ENCODE measurements around the gene CLEC1A. TPM values are rescaled to one million over a fixed set of nuclear protein-coding genes. Genes with fewer than 3 reads are reported as not detected.

Gene CLEC1A
- total RNA-seq (2014; rRNA removed; shearing (Covaris generic)), result not detected in 2 replicates
- not detected in 2 replicates for polyA plus RNA-seq (2016; fragmentation: Nextera tagmentation; extraction: Ambion mirVana)

- Histone ChIP-seq H3K4me2 (ENCODE audit: unreplicated experiment) (no peak within 1 kb of the TSS), H3K4me3 (no peak within 1 kb of the TSS), H3K9me2 (ENCODE audit: insufficient read depth) (no peaks in the 10 kb centered on the region), H3K79me2 (ENCODE audit: insufficient read depth) (no peaks in the 10 kb centered on the region), H3K9ac (no peak within 1 kb of the TSS), H3F3A (ENCODE audit: insufficient read depth) (peaks cover 19% of the 10 kb centered on the region), H3K27ac (no peak within 1 kb of the TSS), H3K4me1 (ENCODE audit: insufficient read depth) (peaks cover 15% of the 10 kb centered on the region), H3K36me3 (ENCODE audit: low read depth) (no peaks in the 10 kb centered on the region), H3K9me3 (ENCODE audit: low read depth) (no peaks in the 10 kb centered on the region), H4K20me1 (ENCODE audit: insufficient read depth) (no peaks in the 10 kb centered on the region), H3K27me3 (replicated peaks; ENCODE audit: insufficient read depth) (no peaks in the 10 kb centered on the region), H2AFZ (peak within 1 kb of the TSS; percentile 26; the same call in 1 of the 2 replicates)
- in situ Hi-C loops (cut with MboI), result no loop called here
- TF ChIP-seq EZH2phosphoT487 (IDR thresholded peaks at IDR 0.05; ENCODE audit: insufficient read depth, low read depth), result no peak
- no peak for TF ChIP-seq EZH2 (IDR thresholded peaks at IDR 0.05; ENCODE audit: insufficient read depth, poor library complexity, severe bottlenecking)
- no peak for DNase-seq
- WGBS, 2 experiments (ENCODE audit: low coverage in 1 of 2, low lambda C conversion rate in 2 of 2, missing lambda C conversion rate in 2 of 2), result 61 to 65% methylated on average over 10 of the region's 10 CpGs
These were observed at the start of gene CLEC1A for GRCh38 chr12:10098791-10099190. Gene CLEC1A (minus strand): TSS chr12:10098985. CDS start chr12:10098922, 63 bp downstream.

DNA sequence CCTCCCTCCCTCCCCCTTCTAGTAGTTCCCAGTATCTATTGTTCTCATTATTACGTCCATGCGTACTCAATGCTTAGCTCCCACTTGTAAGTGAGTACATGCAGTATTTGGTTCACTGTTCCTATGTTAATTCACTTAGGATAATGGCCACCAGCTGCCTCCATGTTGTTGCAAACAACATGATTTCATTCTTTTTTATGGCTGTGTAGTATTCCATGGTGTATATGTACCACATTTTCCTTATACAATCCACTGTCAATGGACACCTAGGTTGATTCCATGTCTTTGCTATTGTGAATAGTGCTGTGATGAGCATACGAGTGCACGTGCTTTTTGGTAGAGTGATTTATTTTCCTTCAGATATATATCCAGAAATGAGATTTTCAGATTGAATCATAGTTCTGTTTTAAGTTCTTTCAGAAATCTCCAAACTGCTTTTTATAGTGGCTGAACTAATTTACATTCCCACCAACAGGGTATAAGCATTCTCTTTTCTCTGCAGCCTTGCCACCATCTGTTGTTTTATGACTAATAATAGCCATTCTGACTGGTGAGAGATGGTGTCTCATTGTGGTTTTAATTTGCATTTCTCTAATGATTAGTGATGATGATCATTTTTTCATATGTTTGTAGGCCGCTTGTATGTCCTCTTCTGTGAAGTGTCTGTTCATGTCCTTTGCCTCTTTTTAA lies 49.1 kb upstream of the CLEC1A start:
- H3K79me2 ChIP-seq (ENCODE audit: insufficient read depth), result no peaks in the 10 kb centered on the region
- no peak overlapping the region for H3K27ac ChIP-seq
- H3K9me3 ChIP-seq (ENCODE audit: low read depth), result no peaks in the 10 kb centered on the region
- H2AFZ ChIP-seq, result no peak overlapping the region
- no peak overlapping the region for H3K4me3 ChIP-seq
- no peak overlapping the region for H3K9ac ChIP-seq
- no peaks in the 10 kb centered on the region for H3K36me3 ChIP-seq (ENCODE audit: low read depth)
- WGBS, 2 experiments (ENCODE audit: low coverage in 1 of 2, low lambda C conversion rate in 2 of 2, missing lambda C conversion rate in 2 of 2), result 68 to 70% methylated on average over 5 of the region's 5 CpGs
- in situ Hi-C loops (cut with MboI), result loop anchor here (25.0 kb wide), 1 partner anchor 336 kb away; no protein-coding TSS in a partner anchor
- TF ChIP-seq EZH2 (IDR thresholded peaks at IDR 0.05; ENCODE audit: insufficient read depth, poor library complexity, severe bottlenecking), result no peak
- H3K4me2 ChIP-seq (ENCODE audit: unreplicated experiment), result no peak overlapping the region
- no peaks in the 10 kb centered on the region for H3K27me3 ChIP-seq (replicated peaks; ENCODE audit: insufficient read depth)
- peaks cover 7% of the 10 kb centered on the region; the same call in 1 of the 2 replicates for H3F3A ChIP-seq (ENCODE audit: insufficient read depth)
- no peaks in the 10 kb centered on the region for H4K20me1 ChIP-seq (ENCODE audit: insufficient read depth)
- peaks cover 8% of the 10 kb centered on the region for H3K4me1 ChIP-seq (ENCODE audit: insufficient read depth)
- H3K9me2 ChIP-seq (ENCODE audit: insufficient read depth), result no peaks in the 10 kb centered on the region
- DNase-seq, result no peak

- no peaks in the 10 kb centered on the region for H3K9me2 ChIP-seq (ENCODE audit: insufficient read depth)
- in situ Hi-C loops (cut with MboI), result loop anchor here (25.0 kb wide), 1 partner anchor 331 kb away; no protein-coding TSS in a partner anchor
- H3K4me2 ChIP-seq (ENCODE audit: unreplicated experiment), result no peak overlapping the region
These were observed 44.3 kb upstream of the CLEC1A start for GRCh38 chr12:10142976-10143589.

DNA sequence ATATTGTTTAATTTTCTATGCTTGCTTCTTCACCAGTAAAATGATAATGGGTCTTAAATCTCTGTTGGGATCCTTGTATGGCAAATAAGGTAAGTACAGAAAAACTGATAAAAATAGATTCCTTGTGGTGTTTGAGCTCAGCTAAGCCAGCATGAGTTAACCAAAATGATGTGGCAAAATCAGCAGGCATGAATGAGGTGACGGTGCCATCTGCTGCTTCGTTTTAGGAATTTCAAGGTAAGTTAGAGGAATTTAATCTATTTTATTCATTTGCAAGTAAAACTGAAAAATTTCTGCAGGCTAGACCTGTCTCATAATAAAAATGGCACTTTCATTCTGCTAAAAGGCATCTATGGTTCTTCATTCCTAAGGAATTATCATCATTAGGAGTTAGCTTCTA lies 41.2 kb upstream of the CLEC1A start:
- no peak overlapping the region for H3K4me2 ChIP-seq (ENCODE audit: unreplicated experiment)
- no peaks in the 10 kb centered on the region for H4K20me1 ChIP-seq (ENCODE audit: insufficient read depth)
- no peaks in the 10 kb centered on the region for H3K9me2 ChIP-seq (ENCODE audit: insufficient read depth)
- H3K4me1 ChIP-seq (ENCODE audit: insufficient read depth), result peaks cover 14% of the 10 kb centered on the region
- H3F3A ChIP-seq (ENCODE audit: insufficient read depth), result peaks cover 7% of the 10 kb centered on the region; the same call in 1 of the 2 replicates
- H3K27me3 ChIP-seq (replicated peaks; ENCODE audit: insufficient read depth), result no peaks in the 10 kb centered on the region
- H2AFZ ChIP-seq, result no peak overlapping the region
- H3K9ac ChIP-seq, result no peak overlapping the region
- TF ChIP-seq EZH2 (IDR thresholded peaks at IDR 0.05; ENCODE audit: insufficient read depth, poor library complexity, severe bottlenecking) (no peak), EZH2phosphoT487 (IDR thresholded peaks at IDR 0.05; ENCODE audit: insufficient read depth, low read depth) (no peak)
- WGBS, 2 experiments (ENCODE audit: low coverage in 1 of 2, low lambda C conversion rate in 2 of 2, missing lambda C conversion rate in 2 of 2), result 9 to 18% methylated on average over 2 of the region's 2 CpGs
- no peak overlapping the region for H3K27ac ChIP-seq
- H3K79me2 ChIP-seq (ENCODE audit: insufficient read depth), result no peaks in the 10 kb centered on the region
- no peaks in the 10 kb centered on the region for H3K36me3 ChIP-seq (ENCODE audit: low read depth)
- no peak overlapping the region for H3K4me3 ChIP-seq
- in situ Hi-C loops (cut with MboI), result loop anchor here (25.0 kb wide), 1 partner anchor 328 kb away; no protein-coding TSS in a partner anchor
- no peaks in the 10 kb centered on the region for H3K9me3 ChIP-seq (ENCODE audit: low read depth)
- DNase-seq, result peak; percentile 80

More at GRCh38 chr12:10142976-10143589, 44.3 kb upstream of the CLEC1A start:
- no peak overlapping the region for H3K9ac ChIP-seq
- peaks cover 7% of the 10 kb centered on the region; the same call in 1 of the 2 replicates for H3F3A ChIP-seq (ENCODE audit: insufficient read depth)
- H3K4me3 ChIP-seq, result no peak overlapping the region
- no peaks in the 10 kb centered on the region for H3K27me3 ChIP-seq (replicated peaks; ENCODE audit: insufficient read depth)
- no peak overlapping the region for H3K27ac ChIP-seq
- H3K79me2 ChIP-seq (ENCODE audit: insufficient read depth), result no peaks in the 10 kb centered on the region
- TF ChIP-seq EZH2phosphoT487 (IDR thresholded peaks at IDR 0.05; ENCODE audit: insufficient read depth, low read depth) (no peak), EZH2 (IDR thresholded peaks at IDR 0.05; ENCODE audit: insufficient read depth, poor library complexity, severe bottlenecking) (no peak)
- peaks cover 14% of the 10 kb centered on the region for H3K4me1 ChIP-seq (ENCODE audit: insufficient read depth)
- no peaks in the 10 kb centered on the region for H4K20me1 ChIP-seq (ENCODE audit: insufficient read depth)
- H3K9me3 ChIP-seq (ENCODE audit: low read depth), result no peaks in the 10 kb centered on the region
- WGBS, 2 experiments (ENCODE audit: low coverage in 1 of 2, low lambda C conversion rate in 2 of 2, missing lambda C conversion rate in 2 of 2), result 0% methylated on average over 1 of the region's 1 CpG
- no peaks in the 10 kb centered on the region for H3K36me3 ChIP-seq (ENCODE audit: low read depth)
- DNase-seq, result peak; percentile 48
- no peak overlapping the region for H2AFZ ChIP-seq

Data from GM23248 (cell line).